Activated CD4-positive, alpha-beta T cell treated with anti-CD3 and anti-CD28 coated beads, Interleukin-10, Interleukin-2, amounts not matched to agents 100 ng/mL and 50 ng/mL, durations not matched to agents 16 hours and 8 hours (primary cell): Measurements from ENCODE around the gene FOXI1.
"Not testable (repeated sequence)": the region's sequence is repeated elsewhere in the genome, so short reads cannot be mapped to it uniquely, and the experiment has no call there.

Source experiments
- DNase-seq: peaks from one replicate; pipeline ENCODE4 v3.0.0-alpha.2; 2020

FOXI1 gene

GRCh38 chr5:170132269-170132975 lies 26.7 kb downstream of the FOXI1 start:
- DNase-seq, result no peak

DNA sequence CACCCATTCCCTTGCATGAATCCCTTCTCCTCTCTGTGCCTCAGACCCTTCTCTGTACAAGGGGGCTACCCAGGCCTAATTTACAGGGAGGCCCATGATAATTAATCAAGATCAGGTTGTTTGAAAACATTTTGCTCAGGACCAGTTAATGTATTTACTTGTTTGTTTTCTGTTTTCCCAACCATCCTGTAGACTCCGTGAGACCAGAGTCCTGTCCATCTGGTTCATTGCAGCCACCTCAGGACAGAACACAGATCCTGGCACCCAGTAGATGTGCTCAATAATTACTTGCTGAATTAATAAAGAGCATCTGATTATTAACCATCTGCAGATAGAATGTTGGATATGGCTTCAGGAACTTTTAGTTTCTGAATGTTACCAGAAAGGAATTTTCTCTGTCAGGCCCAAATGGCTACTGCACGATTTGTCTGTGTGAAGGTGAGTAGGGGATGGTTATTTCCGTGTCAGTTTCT lies 27.3 kb downstream of the FOXI1 start:
- no peak for DNase-seq

- DNase-seq, result no peak
Measured at GRCh38 chr5:170135796-170136490, 30.2 kb downstream of the FOXI1 start.

DNA sequence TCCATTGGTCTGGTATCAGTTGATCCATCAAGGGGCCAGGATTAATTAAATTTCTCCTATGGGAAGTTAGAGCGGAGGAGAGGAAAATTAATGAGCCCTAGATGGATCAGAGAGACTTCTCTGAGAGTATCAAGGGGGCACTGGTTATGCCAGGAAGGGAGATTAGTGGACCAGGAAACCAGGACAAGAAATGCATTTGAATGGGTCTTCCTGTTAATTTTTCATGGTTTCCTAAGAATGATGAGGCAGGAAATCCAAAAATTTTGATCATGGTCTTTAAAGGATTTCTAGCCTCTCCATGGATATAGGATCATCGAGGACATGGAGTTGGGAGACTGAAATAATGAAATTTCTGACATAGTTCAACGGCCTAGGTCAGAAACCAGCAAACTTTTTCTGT lies 30.8 kb downstream of the FOXI1 start:
- DNase-seq, result no peak

- DNase-seq, result no peak
Measured at GRCh38 chr5:170137694-170138214, 32.1 kb downstream of the FOXI1 start.

- no peak for DNase-seq
Measured at GRCh38 chr5:170138273-170138672, 32.6 kb downstream of the FOXI1 start.

DNA sequence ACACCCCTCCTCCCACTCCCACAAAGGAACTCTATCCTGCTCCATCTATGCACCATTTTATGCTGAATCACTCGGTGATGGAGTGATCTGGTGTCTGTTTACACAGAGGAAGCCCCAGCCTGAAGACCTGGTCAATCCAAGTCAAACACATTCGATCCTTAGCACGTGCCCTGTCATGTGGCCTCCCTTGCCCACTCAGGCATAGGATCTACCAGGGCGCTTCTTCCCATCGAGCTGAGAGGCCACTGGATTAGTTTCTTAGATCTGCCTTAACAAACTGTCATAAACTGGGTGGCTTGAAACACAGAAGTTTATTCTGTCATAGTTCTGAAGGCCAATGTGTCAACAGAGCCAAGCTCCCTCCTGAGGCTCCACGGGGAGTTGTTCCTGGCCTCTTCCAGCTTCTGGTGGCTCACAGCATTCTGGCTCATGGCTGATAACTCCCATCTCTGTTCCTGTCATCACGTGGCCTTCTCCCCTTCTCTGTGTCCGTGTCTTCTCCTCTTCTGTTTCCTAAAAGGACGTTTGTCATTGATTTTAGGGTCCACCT lies 34.2 kb downstream of the FOXI1 start:
- DNase-seq, result no peak

DNA sequence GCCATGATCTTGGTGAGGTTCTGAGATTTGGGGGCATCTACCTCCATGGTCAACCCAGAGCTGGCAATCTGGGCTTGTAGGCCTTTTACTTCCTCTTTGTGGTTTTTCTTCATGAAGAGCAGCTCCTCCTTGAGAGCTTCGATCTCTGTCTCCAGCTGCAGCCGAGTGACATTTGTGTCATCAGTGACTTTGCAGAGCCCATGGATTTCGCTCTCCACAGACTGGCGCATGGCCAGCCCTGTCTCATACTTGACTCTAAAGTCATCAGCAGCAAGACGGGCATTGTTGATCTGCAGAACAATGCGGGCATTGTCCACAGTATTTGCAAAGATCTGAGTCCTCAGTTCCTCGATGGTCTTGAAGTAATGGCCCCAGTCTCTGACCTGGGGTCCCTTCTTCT lies 35.5 kb downstream of the FOXI1 start:
- DNase-seq, result not testable (repeated sequence)

DNA sequence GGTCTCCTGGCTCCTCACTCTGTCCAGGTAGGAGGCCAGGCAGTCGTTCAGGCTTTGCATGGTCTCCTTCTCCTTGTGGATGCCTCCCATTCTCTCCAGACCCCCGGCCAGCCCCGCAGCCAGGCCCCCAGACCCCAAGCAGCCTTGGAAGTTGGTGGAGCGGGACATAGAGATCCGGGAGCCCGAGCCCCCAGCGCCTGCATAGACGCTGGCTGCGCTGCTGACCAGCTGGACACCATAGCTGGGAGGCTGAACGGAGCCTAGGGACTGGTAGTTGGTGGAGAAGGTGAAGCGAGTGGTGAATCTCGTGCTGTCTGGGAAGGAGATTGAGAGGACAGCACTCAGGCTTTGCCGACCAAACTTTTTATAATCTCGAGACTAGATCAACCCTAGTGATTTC lies 35.9 kb downstream of the FOXI1 start:
- no peak for DNase-seq

DNA sequence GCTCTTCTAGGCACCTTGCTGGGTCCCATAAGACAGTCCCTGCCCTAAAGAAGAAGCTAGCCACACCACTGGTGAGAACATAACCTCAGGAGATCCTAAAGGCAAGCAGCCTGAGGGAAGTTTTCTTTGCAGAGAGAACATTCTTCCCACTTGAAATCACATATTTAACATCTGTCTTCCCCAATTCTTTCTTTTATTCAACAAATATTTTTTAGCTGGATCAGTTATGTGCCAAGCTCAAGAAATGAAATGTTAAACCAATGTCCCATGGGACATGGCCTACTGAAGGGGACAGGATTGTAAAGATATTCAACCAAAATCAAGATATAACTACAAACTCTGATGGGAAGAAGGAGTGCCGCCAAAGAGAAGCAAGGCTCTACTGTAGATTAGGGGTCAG lies 36.5 kb downstream of the FOXI1 start:
- no peak for DNase-seq

DNA sequence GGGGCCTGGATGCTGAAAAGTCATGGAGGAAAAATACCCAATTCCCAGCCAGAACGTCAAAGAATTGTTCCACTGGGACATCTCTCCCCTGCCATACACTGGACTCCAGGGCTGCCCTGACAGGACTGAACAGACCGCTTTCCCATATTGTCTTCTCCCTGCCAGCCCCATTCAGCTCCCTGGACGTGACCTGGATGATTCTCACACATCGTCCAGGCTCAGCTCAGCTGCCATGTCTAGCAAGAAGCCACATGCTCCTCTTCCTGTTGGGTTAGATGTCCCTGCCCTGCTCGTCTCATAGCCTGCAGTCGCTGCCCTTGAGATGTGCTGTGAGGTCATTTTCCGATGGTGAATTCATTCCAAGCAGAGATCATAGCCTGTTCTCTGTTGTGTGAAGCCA lies 37.4 kb downstream of the FOXI1 start:
- DNase-seq, result no peak

DNA sequence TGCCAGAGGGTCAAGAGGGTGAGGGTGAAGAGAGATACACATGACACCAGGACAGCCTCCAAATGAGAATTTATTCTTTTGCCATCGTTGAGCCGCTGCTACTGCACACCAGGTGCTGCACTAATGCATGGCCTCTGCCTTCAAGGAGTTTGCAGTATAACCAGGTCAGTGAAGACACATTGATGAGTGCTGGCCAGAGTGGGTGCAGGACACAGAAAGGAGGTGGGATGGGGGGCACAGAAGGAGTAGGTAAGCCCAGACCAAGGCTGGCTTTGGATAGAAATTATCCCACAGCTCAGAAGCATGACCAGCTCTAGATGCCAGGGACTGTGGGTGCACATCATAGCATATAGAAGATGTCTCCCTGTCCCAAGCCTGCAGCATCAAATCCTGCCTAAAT lies 38.0 kb downstream of the FOXI1 start:
- no peak for DNase-seq

- no peak for DNase-seq
Measured at GRCh38 chr5:170144286-170145023, 38.8 kb downstream of the FOXI1 start.

DNA sequence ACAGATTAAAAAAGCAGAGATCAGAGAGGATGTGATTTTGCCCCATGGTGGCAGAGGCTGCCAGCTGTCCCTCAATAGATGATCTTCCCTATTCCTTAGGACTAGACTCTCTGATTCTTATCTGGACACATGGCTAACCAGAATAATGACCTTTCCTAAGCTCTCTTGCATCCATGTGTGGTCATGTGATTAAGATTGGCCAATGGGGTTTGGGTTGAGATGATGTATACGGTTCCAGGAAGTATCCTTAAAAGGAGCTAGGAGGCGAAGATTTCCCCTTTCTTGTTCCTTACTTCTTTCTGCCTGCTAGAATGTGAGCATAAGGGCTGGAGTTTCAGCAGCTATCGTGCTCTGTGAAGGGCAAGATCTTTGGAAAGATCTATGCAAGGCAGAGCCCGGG lies 39.8 kb downstream of the FOXI1 start:
- no peak for DNase-seq

GRCh38 chr5:170147051-170147752 lies 41.5 kb downstream of the FOXI1 start:
- no peak for DNase-seq

GRCh38 chr5:170147753-170148264 lies 42.1 kb downstream of the FOXI1 start:
- DNase-seq, result no peak

GRCh38 chr5:170148430-170149205 lies 42.9 kb downstream of the FOXI1 start:
- no peak for DNase-seq

- DNase-seq, result no peak
Measured at GRCh38 chr5:170149206-170149515, 43.5 kb downstream of the FOXI1 start.

DNA sequence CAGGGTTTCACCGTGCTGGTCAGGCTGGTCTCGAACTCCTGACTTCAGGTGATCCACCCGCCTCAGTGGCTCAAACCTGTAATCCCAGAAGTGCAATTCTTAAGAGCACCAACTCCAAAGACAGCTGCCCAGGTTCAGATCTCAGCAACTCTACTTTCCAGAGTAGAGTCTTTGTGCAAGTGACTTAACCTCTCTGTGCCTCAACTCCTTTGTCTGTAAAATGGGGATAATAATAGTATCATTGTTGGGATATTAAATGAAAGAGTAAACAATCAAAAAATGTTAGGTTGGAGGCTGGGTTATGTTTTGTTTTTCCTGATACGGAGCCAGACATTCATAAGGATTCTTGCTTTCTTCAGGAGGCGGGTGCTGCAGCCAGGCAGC lies 45.0 kb downstream of the FOXI1 start:
- DNase-seq, result no peak

DNA sequence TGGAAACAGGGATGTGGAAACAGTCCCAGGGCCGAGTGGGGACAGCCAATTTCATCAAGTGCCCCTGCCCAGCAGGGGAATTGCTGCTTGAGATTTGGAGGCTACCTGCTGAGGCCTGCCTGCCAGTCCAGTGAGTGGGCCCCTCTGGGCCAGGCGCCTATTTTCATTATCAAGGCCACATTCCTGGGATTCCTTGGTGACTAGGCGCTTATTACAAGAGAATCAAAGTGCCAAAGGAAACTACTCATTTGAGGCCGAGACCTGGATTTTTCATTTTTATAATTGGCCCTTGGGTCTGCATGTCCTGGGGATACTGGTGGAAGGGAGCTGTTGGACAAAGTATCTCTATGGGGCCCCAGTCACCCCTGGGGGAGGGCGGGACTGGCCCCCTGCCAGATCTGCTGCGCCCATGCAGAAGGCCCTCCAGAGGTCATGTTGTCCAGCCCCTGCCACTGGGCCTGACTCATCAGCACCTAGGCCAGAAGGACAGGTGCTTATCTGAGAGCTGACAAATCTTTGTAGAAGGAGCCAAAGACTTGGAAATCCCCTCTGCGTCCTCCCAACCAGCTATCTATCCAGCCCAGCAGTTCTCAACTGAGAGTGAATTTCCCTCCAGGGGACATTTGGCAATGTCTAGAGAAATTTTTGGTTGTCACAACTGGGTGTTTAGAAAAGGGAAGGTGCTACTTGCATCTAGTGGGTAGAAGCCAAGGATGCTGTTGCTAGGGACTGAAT lies 45.6 kb downstream of the FOXI1 start:
- DNase-seq, result no peak

GRCh38 chr5:170152767-170153166 lies 47.1 kb downstream of the FOXI1 start:
- no peak for DNase-seq
